SK-N-SH (cell line): Measurements from ENCODE around the gene LIPE.

ENCODE experiments used
- CTCF ChIP-seq: fragments of 200-600 bp; sonication (generic); IDR thresholded peaks from 2 replicates; pipeline ENCODE4 v1.6.1; 2017; ENCODE audit warnings: antibody characterized with exemption, mild to moderate bottlenecking, moderate library complexity
- EP300 ChIP-seq, 2 experiments: IDR thresholded peaks; 2 replicates each; pipeline versions ENCODE4 v1.4.0 to v1.6.1; 2012; ENCODE audit warnings: borderline replicate concordance in 1 of 2, low read depth in 1 of 2, low read length in 1 of 2
- FOXJ3 ChIP-seq: sonication (generic); formaldehyde crosslinking; IDR thresholded peaks from 2 replicates; pipeline ENCODE4 v1.5.1; 2020; ENCODE audit warnings: mild to moderate bottlenecking, missing genetic modification reagents
- FOXM1 ChIP-seq: IDR thresholded peaks from 2 replicates; pipeline ENCODE4 v1.4.0; 2012; ENCODE audit warnings: low read depth, mild to moderate bottlenecking
- GABPA ChIP-seq: IDR thresholded peaks from 2 replicates; pipeline ENCODE4 v1.4.0; 2012; ENCODE audit warnings: low read depth, mild to moderate bottlenecking
- GATA2 ChIP-seq: sonication (generic); formaldehyde crosslinking; IDR thresholded peaks from 2 replicates; pipeline ENCODE4 v1.5.0; 2020; ENCODE audit warnings: mild to moderate bottlenecking, missing genetic modification reagents
- POLR2AphosphoS5 ChIP-seq: IDR thresholded peaks from 2 replicates; pipeline ENCODE4 v1.6.1; 2012; ENCODE audit warnings: low read depth, low read length
- RAD21 ChIP-seq: IDR thresholded peaks from 2 replicates; pipeline ENCODE4 v1.6.1; 2012; ENCODE audit warnings: mild to moderate bottlenecking, low read length
- RFX5 ChIP-seq: IDR thresholded peaks from 2 replicates; pipeline ENCODE4 v1.6.1; 2012; ENCODE audit warnings: mild to moderate bottlenecking, improper control_type of control experiment, low read length
- SIN3A ChIP-seq: IDR thresholded peaks from 2 replicates; pipeline ENCODE4 v1.6.1; 2012; ENCODE audit warnings: low read depth, mild to moderate bottlenecking, low read length, moderate library complexity, borderline replicate concordance
- USF2 ChIP-seq: fragments of 150-350 bp; IDR thresholded peaks from 2 replicates; pipeline ENCODE4 v1.6.1; 2017; ENCODE audit warnings: antibody characterized with exemption, low read length, low read depth, borderline replicate concordance
- TF ChIP-seq, protein P1 (sequence below): IDR thresholded peaks from 2 replicates; pipeline ENCODE4 v1.4.0; 2012; ENCODE audit warnings: low read depth, borderline replicate concordance
- TF ChIP-seq, protein P2 (sequence below): IDR thresholded peaks from 2 replicates; pipeline ENCODE4 v1.4.0; 2012; ENCODE audit warnings: low read depth
- TF ChIP-seq, protein P3 (sequence below): IDR thresholded peaks from 2 replicates; pipeline ENCODE4 v1.6.1; 2012; ENCODE audit warnings: mild to moderate bottlenecking, low read depth, low read length, moderate library complexity

DNA sequence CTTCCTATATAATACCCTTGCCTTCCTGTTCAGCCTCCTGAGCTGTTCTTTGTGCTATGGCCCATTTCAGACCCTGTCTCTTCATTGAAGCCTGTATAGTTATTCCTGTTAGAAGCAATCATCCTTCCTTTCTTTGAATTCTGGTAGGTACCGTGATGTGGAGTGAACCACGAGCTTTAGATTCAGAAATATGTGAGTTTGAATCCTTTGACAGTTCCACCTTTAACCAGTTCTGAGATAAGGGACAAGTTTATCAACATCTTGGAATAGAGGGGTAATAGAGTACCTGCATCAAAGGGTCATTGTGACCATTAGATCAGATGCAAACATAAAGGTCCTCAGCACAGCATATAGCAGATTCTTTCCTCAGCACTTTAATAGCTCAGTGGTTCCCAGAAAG lies 27.9 kb upstream of the LIPE start:
- TF ChIP-seq RFX5 (no peak), CTCF (no peak), GATA2 (CRISPR knock-in tag) (no peak), RAD21 (no peak), GABPA (no peak), EP300 (IDR thresholded peaks at IDR 0.05; ENCODE audit: borderline replicate concordance in 1 of 2, low read depth in 1 of 2, low read length in 1 of 2) (no peak), POLR2AphosphoS5 (no peak), FOXJ3 (CRISPR knock-in tag) (no peak), USF2 (no peak), SIN3A (no peak), FOXM1 (no peak)
- TF ChIP-seq, protein P1, sequence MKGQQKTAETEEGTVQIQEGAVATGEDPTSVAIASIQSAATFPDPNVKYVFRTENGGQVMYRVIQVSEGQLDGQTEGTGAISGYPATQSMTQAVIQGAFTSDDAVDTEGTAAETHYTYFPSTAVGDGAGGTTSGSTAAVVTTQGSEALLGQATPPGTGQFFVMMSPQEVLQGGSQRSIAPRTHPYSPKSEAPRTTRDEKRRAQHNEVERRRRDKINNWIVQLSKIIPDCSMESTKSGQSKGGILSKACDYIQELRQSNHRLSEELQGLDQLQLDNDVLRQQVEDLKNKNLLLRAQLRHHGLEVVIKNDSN: no peak
- TF ChIP-seq, protein P2, sequence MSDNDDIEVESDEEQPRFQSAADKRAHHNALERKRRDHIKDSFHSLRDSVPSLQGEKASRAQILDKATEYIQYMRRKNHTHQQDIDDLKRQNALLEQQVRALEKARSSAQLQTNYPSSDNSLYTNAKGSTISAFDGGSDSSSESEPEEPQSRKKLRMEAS: no peak
- TF ChIP-seq, protein P3, sequence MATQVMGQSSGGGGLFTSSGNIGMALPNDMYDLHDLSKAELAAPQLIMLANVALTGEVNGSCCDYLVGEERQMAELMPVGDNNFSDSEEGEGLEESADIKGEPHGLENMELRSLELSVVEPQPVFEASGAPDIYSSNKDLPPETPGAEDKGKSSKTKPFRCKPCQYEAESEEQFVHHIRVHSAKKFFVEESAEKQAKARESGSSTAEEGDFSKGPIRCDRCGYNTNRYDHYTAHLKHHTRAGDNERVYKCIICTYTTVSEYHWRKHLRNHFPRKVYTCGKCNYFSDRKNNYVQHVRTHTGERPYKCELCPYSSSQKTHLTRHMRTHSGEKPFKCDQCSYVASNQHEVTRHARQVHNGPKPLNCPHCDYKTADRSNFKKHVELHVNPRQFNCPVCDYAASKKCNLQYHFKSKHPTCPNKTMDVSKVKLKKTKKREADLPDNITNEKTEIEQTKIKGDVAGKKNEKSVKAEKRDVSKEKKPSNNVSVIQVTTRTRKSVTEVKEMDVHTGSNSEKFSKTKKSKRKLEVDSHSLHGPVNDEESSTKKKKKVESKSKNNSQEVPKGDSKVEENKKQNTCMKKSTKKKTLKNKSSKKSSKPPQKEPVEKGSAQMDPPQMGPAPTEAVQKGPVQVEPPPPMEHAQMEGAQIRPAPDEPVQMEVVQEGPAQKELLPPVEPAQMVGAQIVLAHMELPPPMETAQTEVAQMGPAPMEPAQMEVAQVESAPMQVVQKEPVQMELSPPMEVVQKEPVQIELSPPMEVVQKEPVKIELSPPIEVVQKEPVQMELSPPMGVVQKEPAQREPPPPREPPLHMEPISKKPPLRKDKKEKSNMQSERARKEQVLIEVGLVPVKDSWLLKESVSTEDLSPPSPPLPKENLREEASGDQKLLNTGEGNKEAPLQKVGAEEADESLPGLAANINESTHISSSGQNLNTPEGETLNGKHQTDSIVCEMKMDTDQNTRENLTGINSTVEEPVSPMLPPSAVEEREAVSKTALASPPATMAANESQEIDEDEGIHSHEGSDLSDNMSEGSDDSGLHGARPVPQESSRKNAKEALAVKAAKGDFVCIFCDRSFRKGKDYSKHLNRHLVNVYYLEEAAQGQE: no peak
